HG03045 (cell line): Measurements from ENCODE around the gene MBNL2.
A peak's percentile ranks its signal among the peaks of the same experiment; 100 is the strongest.

Experiments
- ATAC-seq: cut with Tn5 transposase; IDR thresholded peaks from one replicate; pipeline ENCODE4 v1.9.1; 2021; ENCODE audit warnings: mild to moderate bottlenecking, moderate library complexity; ENCODE audit not compliant: unreplicated experiment

Gene MBNL2

GRCh38 chr13:97434397-97435201 lies 212.5 kb downstream of the MBNL2 start:
- peak; percentile 4 for ATAC-seq

DNA sequence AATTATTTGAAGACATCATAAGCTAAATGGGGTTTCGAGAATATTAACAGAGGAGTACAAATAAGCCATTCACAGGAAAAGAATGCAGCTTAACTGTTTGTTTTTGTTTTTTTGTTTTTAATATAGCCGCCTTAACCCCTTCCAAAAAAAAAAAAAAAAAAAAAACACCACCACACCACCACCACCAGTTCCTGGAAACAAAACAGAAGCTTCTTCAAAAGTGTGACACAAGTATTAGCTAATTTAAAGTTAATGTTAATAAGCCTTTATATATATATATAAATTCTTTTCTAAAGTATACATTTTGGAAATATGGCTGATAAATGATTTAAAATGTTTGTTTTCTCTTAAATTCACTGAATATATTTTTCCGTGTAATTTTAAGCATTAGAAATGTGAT lies 213.2 kb downstream of the MBNL2 start:
- no peak for ATAC-seq

DNA sequence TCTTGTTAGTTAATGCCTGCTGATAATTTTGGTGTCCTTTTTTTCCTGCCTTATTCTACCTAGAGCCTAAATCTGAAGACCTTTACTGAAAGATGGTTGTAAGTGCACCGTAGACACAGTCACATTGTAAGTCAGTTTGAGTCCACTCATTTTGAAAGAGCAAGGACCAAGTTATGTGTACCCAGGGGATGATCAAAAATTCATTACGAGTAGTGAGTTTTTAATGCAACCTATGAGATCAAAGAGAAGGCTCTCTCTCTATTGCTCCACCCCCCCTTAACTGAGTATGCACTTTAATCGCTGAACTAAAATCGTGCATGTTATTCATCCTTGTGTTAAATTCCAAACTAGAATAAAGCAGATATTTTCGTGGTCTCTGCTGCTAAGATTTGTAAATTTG lies 213.7 kb downstream of the MBNL2 start:
- ATAC-seq: no peak

GRCh38 chr13:97436845-97437244 lies 214.7 kb downstream of the MBNL2 start:
- no peak for ATAC-seq

GRCh38 chr13:97437729-97438128 lies 215.6 kb downstream of the MBNL2 start:
- no peak for ATAC-seq

- no peak for ATAC-seq
These were observed 216.9 kb downstream of the MBNL2 start for GRCh38 chr13:97438856-97439595.

- no peak for ATAC-seq
These were observed 218.6 kb downstream of the MBNL2 start for GRCh38 chr13:97440598-97441170.

DNA sequence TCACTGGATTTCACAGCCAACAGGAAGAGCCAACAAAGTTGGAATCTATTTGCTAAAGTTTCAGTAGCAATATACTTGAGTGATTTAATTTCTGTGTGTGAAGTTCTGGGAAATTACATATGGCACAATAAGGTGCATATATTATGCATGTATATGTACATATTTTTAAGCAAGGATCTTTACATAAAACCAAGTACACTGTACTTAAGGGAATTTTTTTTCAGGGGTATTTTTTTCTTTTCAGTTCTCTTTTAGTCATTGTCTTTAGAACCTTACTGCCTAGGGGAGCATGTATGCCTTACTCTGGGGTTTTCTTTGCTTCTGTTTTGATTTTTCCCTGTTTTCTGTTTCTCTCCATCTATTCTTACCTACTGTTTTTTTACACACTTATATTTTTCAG lies 219.2 kb downstream of the MBNL2 start:
- peak; percentile 54 for ATAC-seq
